Endothelial cell of umbilical vein (primary cell): Measurements from ENCODE around the gene RNF227. TPM values are rescaled to one million over a fixed set of nuclear protein-coding genes. Genes with fewer than 3 reads are reported as not detected.

ENCODE experiments used
- BruUV-seq: library from RNA; stranded (reverse); fragments of 400-500 nt; replicated peaks from 2 replicates; lab custom pipeline; 2021; lab: Mats Ljungman, UMichigan
- CTCF ChIA-PET: fragments of 300-600, 350-600 bp; sonication (Branson Sonifier 250); formaldehyde crosslinking; loops from one replicate; lab custom pipeline; 2021; ENCODE audit warnings: antibody characterized with exemption, inconsistent platforms; lab: Charles Lee
- POLR2A ChIA-PET: fragments of 300-600, 350-600 bp; sonication (Branson Sonifier 250); formaldehyde crosslinking; loops from one replicate; lab custom pipeline; 2021; ENCODE audit warnings: antibody characterized with exemption, inconsistent platforms; lab: Charles Lee
- DNase-seq: peaks from one replicate; pipeline ENCODE4 v3.0.0-alpha.2; 2011; ENCODE audit warnings: low read depth, low spot score
- FAIRE-seq: peaks from 2 replicates; lab custom pipeline; 2011; peaks lifted over from hg19 to GRCh38; lab: Jason Lieb, UNC
- H2AFZ ChIP-seq: 2 replicates; pipeline ENCODE4 v1.6.0; 2012; ENCODE audit warnings: low read depth, low read length, control low read depth, inconsistent platforms
- H3K27ac ChIP-seq: 2 replicates; pipeline ENCODE4 v1.5.1; 2011; ENCODE audit warnings: low read depth, mild to moderate bottlenecking, control low read depth, low read length, moderate library complexity; ENCODE audit not compliant: insufficient read depth
- H3K27me3 ChIP-seq, 2 experiments: 2 replicates each; pipeline versions ENCODE4 v1.6.0 to v1.6.1; 2011; ENCODE audit warnings: low read length in 2 of 2, mixed read lengths in 1 of 2; ENCODE audit not compliant: control insufficient read depth in 2 of 2, insufficient read depth in 2 of 2
- H3K36me3 ChIP-seq, 2 experiments: 2 replicates in 1 of 2; 3 replicates in 1 of 2; pipeline ENCODE4 v1.5.1; 2011; ENCODE audit warnings: low read length in 2 of 2, mild to moderate bottlenecking in 1 of 2, moderate library complexity in 1 of 2; ENCODE audit not compliant: control insufficient read depth in 2 of 2, insufficient read depth in 2 of 2; ENCODE audit errors: extremely low read depth in 1 of 2
- H3K4me1 ChIP-seq: 3 replicates; pipeline ENCODE4 v1.5.1; 2011; ENCODE audit warnings: mild to moderate bottlenecking, low read length; ENCODE audit not compliant: control insufficient read depth, insufficient read depth; ENCODE audit errors: extremely low read depth
- H3K4me2 ChIP-seq: 2 replicates; pipeline ENCODE4 v1.6.1; 2011; ENCODE audit warnings: low read length, control low read depth, mixed read lengths; ENCODE audit not compliant: insufficient read depth
- H3K4me3 ChIP-seq, 3 experiments: fragments of 200-600 bp in 1 of 3; sonication (generic), shearing (Covaris generic) in 1 of 3; replicated peaks in 1 of 3; 2 replicates each; pipeline ENCODE4 v1.5.1; 2011 to 2016; ENCODE audit warnings: control low read depth in 3 of 3, low read length in 3 of 3, mild to moderate bottlenecking in 2 of 3, inconsistent platforms in 1 of 3, low read depth in 1 of 3, moderate library complexity in 1 of 3; ENCODE audit not compliant: insufficient read depth in 1 of 3
- H3K79me2 ChIP-seq: 2 replicates; pipeline ENCODE4 v1.6.0; 2012; ENCODE audit warnings: low read length, inconsistent platforms; ENCODE audit not compliant: control insufficient read depth, insufficient read depth
- H3K9ac ChIP-seq: replicated peaks from 2 replicates; pipeline ENCODE3; 2011; ENCODE audit warnings: low read length, control low read depth; ENCODE audit not compliant: insufficient read depth; ENCODE audit errors: extremely low read depth
- H3K9me1 ChIP-seq: replicated peaks from 3 replicates; pipeline ENCODE4 v1.6.0; 2011; ENCODE audit warnings: mild to moderate bottlenecking, low read length; ENCODE audit not compliant: control insufficient read depth, insufficient read depth; ENCODE audit errors: extremely low read depth
- H3K9me3 ChIP-seq: replicated peaks from 2 replicates; pipeline ENCODE4 v1.5.1; 2012; ENCODE audit warnings: low read length, inconsistent platforms; ENCODE audit not compliant: control insufficient read depth, insufficient read depth
- H4K20me1 ChIP-seq: replicated peaks from 2 replicates; pipeline ENCODE3; 2011; ENCODE audit warnings: mild to moderate bottlenecking, low read length; ENCODE audit not compliant: control insufficient read depth, insufficient read depth; ENCODE audit errors: extremely low read depth
- CTCF ChIP-seq, 2 donors: IDR thresholded peaks; 1 replicate in 1 of 2; 2 replicates in 1 of 2; pipeline ENCODE4 v1.5.1; 2011; ENCODE audit warnings: low read length in 2 of 2, mild to moderate bottlenecking in 2 of 2, moderate library complexity in 2 of 2, control low read depth in 1 of 2, inconsistent platforms in 1 of 2, low read depth in 1 of 2; ENCODE audit not compliant: insufficient read depth in 1 of 2; ENCODE audit errors: extremely low read depth in 1 of 2
- EZH2 ChIP-seq: IDR thresholded peaks from 2 replicates; pipeline ENCODE4 v1.6.1; 2012; ENCODE audit warnings: borderline replicate concordance, low read depth, mild to moderate bottlenecking, moderate library complexity, low read length, inconsistent platforms; ENCODE audit not compliant: severe bottlenecking
- FOS ChIP-seq: IDR thresholded peaks from 2 replicates; pipeline ENCODE4 v1.6.1; 2011; ENCODE audit warnings: mild to moderate bottlenecking, low read length, moderate library complexity, borderline replicate concordance; ENCODE audit not compliant: insufficient read depth
- GATA2 ChIP-seq: IDR thresholded peaks from 2 replicates; pipeline ENCODE4 v1.7.0; 2011; ENCODE audit warnings: low read depth, mild to moderate bottlenecking, moderate library complexity, mixed read lengths, low read length; ENCODE audit not compliant: insufficient read length, insufficient read depth
- JUN ChIP-seq: IDR thresholded peaks from 2 replicates; pipeline ENCODE4 v1.6.1; 2011; ENCODE audit warnings: borderline replicate concordance, low read depth; ENCODE audit not compliant: insufficient read length, insufficient read depth
- MAX ChIP-seq: IDR thresholded peaks from 2 replicates; pipeline ENCODE4 v1.6.1; 2011; ENCODE audit not compliant: insufficient read depth, insufficient read length
- MYC ChIP-seq: IDR thresholded peaks from one replicate; pipeline ENCODE4 v1.6.1; 2011; ENCODE audit warnings: mild to moderate bottlenecking, low read depth, low read length
- POLR2A ChIP-seq: IDR thresholded peaks from 2 replicates; pipeline ENCODE4 v1.6.1; 2012; ENCODE audit warnings: low read depth, mild to moderate bottlenecking, control low read depth, low read length
- POLR2AphosphoS5 ChIP-seq: IDR thresholded peaks from 2 replicates; pipeline ENCODE4 v1.6.1; 2012; ENCODE audit warnings: low read depth, mild to moderate bottlenecking, control low read depth, low read length, moderate library complexity; ENCODE audit not compliant: insufficient read depth
- dilution Hi-C: fragments of 300-500 bp; cut with MboI; formaldehyde crosslinking; loops from one replicate; pipeline ENCODE4 v1.15.0; 2019; ENCODE audit warnings: low sequenced_read_pairs; ENCODE audit not compliant: extremely low pct_ligation_motif_present
- intact Hi-C: fragments of 100-400 bp; cut with micrococcal nuclease; formaldehyde crosslinking; loops from one replicate; pipeline ENCODE4 v1.10.0; 2022
- polyA plus RNA-seq, 4 experiments: library from polyadenylated mRNA; depleted of rRNA in 3 of 4; stranded (reverse) in 3 of 4; unstranded in 1 of 4; fragments of >200 nt; gene quantifications; 2 replicates each; pipeline versions ENCODE4 v1.2.1 to v1.2.3, GENCODE V29; 2011 to 2012; ENCODE audit warnings: missing spikeins in 1 of 4
- total RNA-seq: library from RNA; stranded (reverse); gene quantifications from 2 replicates; pipeline ENCODE4 v1.2.3, GENCODE V29; 2021

Gene RNF227
- total and polyA plus RNA-seq, 2 donors (not counting 3 experiments of a cell fraction or from before 2014, with no cell fraction given): 0.58 to 0.76 TPM

GRCh38 chr17:7882068-7882467 is 34.0 kb downstream of the RNF227 start:
- dilution Hi-C loops: no loop called here
- no peak for TF ChIP-seq POLR2AphosphoS5
- TF ChIP-seq EZH2: no peak
- TF ChIP-seq GATA2: no peak
- no peak for TF ChIP-seq JUN
- TF ChIP-seq CTCF (IDR thresholded peaks at IDR 0.05; ENCODE audit: extremely low read depth in 1 of 2, insufficient read depth in 1 of 2, low read depth in 1 of 2, low read length in 2 of 2): no peak
- no peak for TF ChIP-seq MAX
- TF ChIP-seq FOS: no peak
- no peak for TF ChIP-seq POLR2A
- TF ChIP-seq MYC: no peak
- no TSS peak for BruUV-seq

More at GRCh38 chr17:7882068-7882467, 34.0 kb downstream of the RNF227 start:
- H3K9me1 ChIP-seq: no peaks in the 10 kb centered on the region
- peaks cover 9% of the 10 kb centered on the region for H3K79me2 ChIP-seq
- CTCF ChIA-PET: interaction anchor here (1.3 kb wide), 1 partner anchor 19 kb away, joined by 6 read pairs; no protein-coding TSS in a partner anchor
- H3K9ac ChIP-seq: no peak overlapping the region
- peaks cover 22% of the 10 kb centered on the region for H3K4me1 ChIP-seq
- H3K4me2 ChIP-seq: no peak overlapping the region
- DNase-seq (no peak), FAIRE-seq (no peak)
- POLR2A ChIA-PET: no interaction called here
- H3K36me3 ChIP-seq: peaks cover 8 to 14% of the 10 kb centered on the region in 2 experiments
- no peak overlapping the region for H3K4me3 ChIP-seq
- H3K27ac ChIP-seq: no peak overlapping the region
- H3K27me3 ChIP-seq: no peaks in the 10 kb centered on the region
- H4K20me1 ChIP-seq: no peaks in the 10 kb centered on the region
- no peak overlapping the region for H2AFZ ChIP-seq
- H3K9me3 ChIP-seq: no peaks in the 10 kb centered on the region
- intact Hi-C loops: no loop called here
